WTC11 (cell line): ENCODE data around the gene B4GAT1. TPM values are rescaled to one million over a fixed set of nuclear protein-coding genes. Genes with fewer than 3 reads are reported as not detected.
A peak's percentile ranks its signal among the peaks of the same experiment; 100 is the strongest.

ENCODE experiments used
- ATAC-seq: fragments of 200-7000 bp; cut with Tn5 transposase; 2 replicates; pipeline ENCODE4 v1.10.0; 2021; ENCODE audit warnings: mild to moderate bottlenecking, moderate library complexity
- CTCF ChIA-PET: fragments of 300-600 bp; sonication (Branson Sonifier 250); formaldehyde crosslinking; loops from one replicate; lab custom pipeline; 2021; ENCODE audit warnings: antibody characterized with exemption; lab: Charles Lee
- POLR2A ChIA-PET: fragments of 350-600 bp; sonication (Branson Sonifier 250); formaldehyde crosslinking; loops from one replicate; lab custom pipeline; 2021; ENCODE audit warnings: antibody characterized with exemption; lab: Charles Lee
- DNase-seq: peaks from one replicate; pipeline ENCODE4 v3.0.0; 2021; ENCODE audit warnings: low spot score
- H3K27ac Mint-ChIP-seq: 2 replicates; pipeline ENCODE4 v1.8.0; 2021; ENCODE audit warnings: mixed read lengths
- H3K27me3 Mint-ChIP-seq: 2 replicates; pipeline ENCODE4 v1.8.0; 2021; ENCODE audit warnings: low read depth, mild to moderate bottlenecking, moderate library complexity, mixed read lengths
- H3K36me3 Mint-ChIP-seq: 2 replicates; pipeline ENCODE4 v1.8.0; 2021; ENCODE audit warnings: mixed read lengths
- H3K4me1 Mint-ChIP-seq: 2 replicates; pipeline ENCODE4 v1.8.0; 2022; ENCODE audit warnings: mixed read lengths
- H3K4me3 Mint-ChIP-seq: 2 replicates; pipeline ENCODE4 v1.8.0; 2021; ENCODE audit warnings: mild to moderate bottlenecking, moderate library complexity, mixed read lengths
- H3K9me3 Mint-ChIP-seq: 2 replicates; pipeline ENCODE4 v1.8.0; 2021; ENCODE audit warnings: mixed read lengths
- ATF1 ChIP-seq: sonication (generic); formaldehyde crosslinking; IDR thresholded peaks from 2 replicates; pipeline ENCODE4 v1.8.1; 2023; ENCODE audit warnings: mild to moderate bottlenecking, moderate library complexity, missing genetic modification reagents
- CREB1 ChIP-seq: sonication (generic); formaldehyde crosslinking; IDR thresholded peaks from 2 replicates; pipeline ENCODE4 v1.8.0; 2023; ENCODE audit warnings: mild to moderate bottlenecking, missing genetic modification reagents
- GTF2I ChIP-seq: fragments of 250-450 bp; sonication (Bioruptor Pico); conservative IDR thresholded peaks from 2 replicates; pipeline ENCODE4 v1.4.0; 2021; ENCODE audit warnings: mild to moderate bottlenecking
- NFATC4 ChIP-seq: fragments of 250-450 bp; sonication (Bioruptor Pico); IDR thresholded peaks from 2 replicates; pipeline ENCODE4 v1.9.0; 2021; ENCODE audit warnings: mild to moderate bottlenecking
- OVOL2 ChIP-seq: fragments of 250-450 bp; sonication (Bioruptor Pico); IDR thresholded peaks from 2 replicates; pipeline ENCODE4 v1.9.0; 2021; ENCODE audit warnings: mild to moderate bottlenecking, borderline replicate concordance
- TCF7 ChIP-seq: sonication (generic); formaldehyde crosslinking; IDR thresholded peaks from 2 replicates; pipeline ENCODE4 v1.8.0; 2022; ENCODE audit warnings: mild to moderate bottlenecking, low read depth, missing genetic modification reagents, moderate library complexity
- ZBTB21 ChIP-seq: sonication (generic); formaldehyde crosslinking; IDR thresholded peaks from 2 replicates; pipeline ENCODE4 v1.8.1; 2023; ENCODE audit warnings: mild to moderate bottlenecking, missing genetic modification reagents, borderline replicate concordance
- ZNF219 ChIP-seq: sonication (generic); formaldehyde crosslinking; IDR thresholded peaks from 2 replicates; pipeline ENCODE4 v1.8.0; 2023; ENCODE audit warnings: missing genetic modification reagents, mild to moderate bottlenecking, borderline replicate concordance
- ZNF232 ChIP-seq: sonication (generic); formaldehyde crosslinking; IDR thresholded peaks from 2 replicates; pipeline ENCODE4 v1.8.0; 2022; ENCODE audit warnings: mild to moderate bottlenecking, missing genetic modification reagents
- ZNF317 ChIP-seq: sonication (generic); formaldehyde crosslinking; IDR thresholded peaks from 2 replicates; pipeline ENCODE4 v1.8.1; 2023; ENCODE audit warnings: low read depth, mild to moderate bottlenecking, moderate library complexity, missing genetic modification reagents, borderline replicate concordance
- ZNF416 ChIP-seq: fragments of 250-450 bp; sonication (Bioruptor Pico); IDR thresholded peaks from 2 replicates; pipeline ENCODE4 v1.9.0; 2021; ENCODE audit warnings: mild to moderate bottlenecking, inconsistent platforms
- total RNA-seq: library from RNA; stranded (reverse); gene quantifications from 3 replicates; pipeline ENCODE4 v1.2.3, GENCODE V29; 2021
- TF ChIP-seq, protein P1 (sequence below): sonication (generic); formaldehyde crosslinking; IDR thresholded peaks from 2 replicates; pipeline ENCODE4 v1.8.1; 2022; ENCODE audit warnings: low read depth, missing genetic modification reagents, borderline replicate concordance
- TF ChIP-seq, protein P2 (sequence below): sonication (generic); formaldehyde crosslinking; IDR thresholded peaks from 2 replicates; pipeline ENCODE4 v1.8.0; 2022; ENCODE audit warnings: mild to moderate bottlenecking, missing genetic modification reagents
- TF ChIP-seq, protein P3 (sequence below): sonication (generic); formaldehyde crosslinking; IDR thresholded peaks from 2 replicates; pipeline ENCODE4 v1.8.0; 2023; ENCODE audit warnings: missing genetic modification reagents, mild to moderate bottlenecking, borderline replicate concordance
- TF ChIP-seq, protein P4 (sequence below): sonication (generic); formaldehyde crosslinking; conservative IDR thresholded peaks from 2 replicates; pipeline ENCODE4 v1.8.1; 2023; ENCODE audit warnings: mild to moderate bottlenecking, low read depth, missing genetic modification reagents, moderate library complexity
- TF ChIP-seq, protein P5 (sequence below): fragments of 250-450 bp; sonication (Bioruptor Pico); IDR thresholded peaks from 2 replicates; pipeline ENCODE4 v1.9.0; 2021; ENCODE audit warnings: mild to moderate bottlenecking
- TF ChIP-seq, protein P6 (sequence below): sonication (generic); formaldehyde crosslinking; IDR thresholded peaks from 2 replicates; pipeline ENCODE4 v1.8.1; 2023; ENCODE audit warnings: mild to moderate bottlenecking, missing genetic modification reagents, moderate library complexity
- TF ChIP-seq, protein P7 (sequence below): sonication (generic); formaldehyde crosslinking; IDR thresholded peaks from 2 replicates; pipeline ENCODE4 v1.8.0; 2023; ENCODE audit warnings: mild to moderate bottlenecking, missing genetic modification reagents

B4GAT1 gene
- total RNA-seq, 1 experiment from 2014 or later = 34.1 TPM

DNA sequence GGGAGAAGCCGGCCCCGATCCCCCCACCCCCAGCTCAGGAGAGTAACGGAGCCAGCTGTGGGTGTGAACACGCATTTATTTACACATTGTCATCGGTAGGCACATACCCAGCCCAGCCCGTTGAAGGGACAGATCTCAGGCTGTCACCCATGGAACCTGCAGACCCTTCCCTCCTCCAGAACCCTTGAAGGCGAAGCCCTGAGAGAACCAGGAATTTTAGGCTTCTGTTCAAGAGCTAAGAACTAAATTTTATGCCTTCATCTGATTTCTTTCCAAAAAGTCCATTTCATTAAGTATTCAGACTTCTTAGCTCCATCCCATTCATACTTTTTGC is 2.1 kb downstream of the B4GAT1 start (continued):
- TF ChIP-seq, protein P1, sequence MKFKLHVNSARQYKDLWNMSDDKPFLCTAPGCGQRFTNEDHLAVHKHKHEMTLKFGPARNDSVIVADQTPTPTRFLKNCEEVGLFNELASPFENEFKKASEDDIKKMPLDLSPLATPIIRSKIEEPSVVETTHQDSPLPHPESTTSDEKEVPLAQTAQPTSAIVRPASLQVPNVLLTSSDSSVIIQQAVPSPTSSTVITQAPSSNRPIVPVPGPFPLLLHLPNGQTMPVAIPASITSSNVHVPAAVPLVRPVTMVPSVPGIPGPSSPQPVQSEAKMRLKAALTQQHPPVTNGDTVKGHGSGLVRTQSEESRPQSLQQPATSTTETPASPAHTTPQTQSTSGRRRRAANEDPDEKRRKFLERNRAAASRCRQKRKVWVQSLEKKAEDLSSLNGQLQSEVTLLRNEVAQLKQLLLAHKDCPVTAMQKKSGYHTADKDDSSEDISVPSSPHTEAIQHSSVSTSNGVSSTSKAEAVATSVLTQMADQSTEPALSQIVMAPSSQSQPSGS (CRISPR knock-in tag) = no peak
- TF ChIP-seq, protein P2, sequence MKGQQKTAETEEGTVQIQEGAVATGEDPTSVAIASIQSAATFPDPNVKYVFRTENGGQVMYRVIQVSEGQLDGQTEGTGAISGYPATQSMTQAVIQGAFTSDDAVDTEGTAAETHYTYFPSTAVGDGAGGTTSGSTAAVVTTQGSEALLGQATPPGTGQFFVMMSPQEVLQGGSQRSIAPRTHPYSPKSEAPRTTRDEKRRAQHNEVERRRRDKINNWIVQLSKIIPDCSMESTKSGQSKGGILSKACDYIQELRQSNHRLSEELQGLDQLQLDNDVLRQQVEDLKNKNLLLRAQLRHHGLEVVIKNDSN (CRISPR knock-in tag) = no peak
- TF ChIP-seq ZNF317 (CRISPR knock-in tag) = no peak
- no peak for TF ChIP-seq ATF1 (CRISPR knock-in tag)
- TF ChIP-seq GTF2I (CRISPR knock-in tag) = no peak
- TF ChIP-seq CREB1 (CRISPR knock-in tag) = no peak
- TF ChIP-seq ZNF416 (CRISPR knock-in tag) = no peak
- TF ChIP-seq, protein P3, sequence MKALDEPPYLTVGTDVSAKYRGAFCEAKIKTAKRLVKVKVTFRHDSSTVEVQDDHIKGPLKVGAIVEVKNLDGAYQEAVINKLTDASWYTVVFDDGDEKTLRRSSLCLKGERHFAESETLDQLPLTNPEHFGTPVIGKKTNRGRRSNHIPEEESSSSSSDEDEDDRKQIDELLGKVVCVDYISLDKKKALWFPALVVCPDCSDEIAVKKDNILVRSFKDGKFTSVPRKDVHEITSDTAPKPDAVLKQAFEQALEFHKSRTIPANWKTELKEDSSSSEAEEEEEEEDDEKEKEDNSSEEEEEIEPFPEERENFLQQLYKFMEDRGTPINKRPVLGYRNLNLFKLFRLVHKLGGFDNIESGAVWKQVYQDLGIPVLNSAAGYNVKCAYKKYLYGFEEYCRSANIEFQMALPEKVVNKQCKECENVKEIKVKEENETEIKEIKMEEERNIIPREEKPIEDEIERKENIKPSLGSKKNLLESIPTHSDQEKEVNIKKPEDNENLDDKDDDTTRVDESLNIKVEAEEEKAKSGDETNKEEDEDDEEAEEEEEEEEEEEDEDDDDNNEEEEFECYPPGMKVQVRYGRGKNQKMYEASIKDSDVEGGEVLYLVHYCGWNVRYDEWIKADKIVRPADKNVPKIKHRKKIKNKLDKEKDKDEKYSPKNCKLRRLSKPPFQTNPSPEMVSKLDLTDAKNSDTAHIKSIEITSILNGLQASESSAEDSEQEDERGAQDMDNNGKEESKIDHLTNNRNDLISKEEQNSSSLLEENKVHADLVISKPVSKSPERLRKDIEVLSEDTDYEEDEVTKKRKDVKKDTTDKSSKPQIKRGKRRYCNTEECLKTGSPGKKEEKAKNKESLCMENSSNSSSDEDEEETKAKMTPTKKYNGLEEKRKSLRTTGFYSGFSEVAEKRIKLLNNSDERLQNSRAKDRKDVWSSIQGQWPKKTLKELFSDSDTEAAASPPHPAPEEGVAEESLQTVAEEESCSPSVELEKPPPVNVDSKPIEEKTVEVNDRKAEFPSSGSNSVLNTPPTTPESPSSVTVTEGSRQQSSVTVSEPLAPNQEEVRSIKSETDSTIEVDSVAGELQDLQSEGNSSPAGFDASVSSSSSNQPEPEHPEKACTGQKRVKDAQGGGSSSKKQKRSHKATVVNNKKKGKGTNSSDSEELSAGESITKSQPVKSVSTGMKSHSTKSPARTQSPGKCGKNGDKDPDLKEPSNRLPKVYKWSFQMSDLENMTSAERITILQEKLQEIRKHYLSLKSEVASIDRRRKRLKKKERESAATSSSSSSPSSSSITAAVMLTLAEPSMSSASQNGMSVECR (CRISPR knock-in tag) = no peak
- TF ChIP-seq, protein P4, sequence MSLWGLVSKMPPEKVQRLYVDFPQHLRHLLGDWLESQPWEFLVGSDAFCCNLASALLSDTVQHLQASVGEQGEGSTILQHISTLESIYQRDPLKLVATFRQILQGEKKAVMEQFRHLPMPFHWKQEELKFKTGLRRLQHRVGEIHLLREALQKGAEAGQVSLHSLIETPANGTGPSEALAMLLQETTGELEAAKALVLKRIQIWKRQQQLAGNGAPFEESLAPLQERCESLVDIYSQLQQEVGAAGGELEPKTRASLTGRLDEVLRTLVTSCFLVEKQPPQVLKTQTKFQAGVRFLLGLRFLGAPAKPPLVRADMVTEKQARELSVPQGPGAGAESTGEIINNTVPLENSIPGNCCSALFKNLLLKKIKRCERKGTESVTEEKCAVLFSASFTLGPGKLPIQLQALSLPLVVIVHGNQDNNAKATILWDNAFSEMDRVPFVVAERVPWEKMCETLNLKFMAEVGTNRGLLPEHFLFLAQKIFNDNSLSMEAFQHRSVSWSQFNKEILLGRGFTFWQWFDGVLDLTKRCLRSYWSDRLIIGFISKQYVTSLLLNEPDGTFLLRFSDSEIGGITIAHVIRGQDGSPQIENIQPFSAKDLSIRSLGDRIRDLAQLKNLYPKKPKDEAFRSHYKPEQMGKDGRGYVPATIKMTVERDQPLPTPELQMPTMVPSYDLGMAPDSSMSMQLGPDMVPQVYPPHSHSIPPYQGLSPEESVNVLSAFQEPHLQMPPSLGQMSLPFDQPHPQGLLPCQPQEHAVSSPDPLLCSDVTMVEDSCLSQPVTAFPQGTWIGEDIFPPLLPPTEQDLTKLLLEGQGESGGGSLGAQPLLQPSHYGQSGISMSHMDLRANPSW (CRISPR knock-in tag) = no peak
- TF ChIP-seq ZNF232 (CRISPR knock-in tag) = no peak

DNA sequence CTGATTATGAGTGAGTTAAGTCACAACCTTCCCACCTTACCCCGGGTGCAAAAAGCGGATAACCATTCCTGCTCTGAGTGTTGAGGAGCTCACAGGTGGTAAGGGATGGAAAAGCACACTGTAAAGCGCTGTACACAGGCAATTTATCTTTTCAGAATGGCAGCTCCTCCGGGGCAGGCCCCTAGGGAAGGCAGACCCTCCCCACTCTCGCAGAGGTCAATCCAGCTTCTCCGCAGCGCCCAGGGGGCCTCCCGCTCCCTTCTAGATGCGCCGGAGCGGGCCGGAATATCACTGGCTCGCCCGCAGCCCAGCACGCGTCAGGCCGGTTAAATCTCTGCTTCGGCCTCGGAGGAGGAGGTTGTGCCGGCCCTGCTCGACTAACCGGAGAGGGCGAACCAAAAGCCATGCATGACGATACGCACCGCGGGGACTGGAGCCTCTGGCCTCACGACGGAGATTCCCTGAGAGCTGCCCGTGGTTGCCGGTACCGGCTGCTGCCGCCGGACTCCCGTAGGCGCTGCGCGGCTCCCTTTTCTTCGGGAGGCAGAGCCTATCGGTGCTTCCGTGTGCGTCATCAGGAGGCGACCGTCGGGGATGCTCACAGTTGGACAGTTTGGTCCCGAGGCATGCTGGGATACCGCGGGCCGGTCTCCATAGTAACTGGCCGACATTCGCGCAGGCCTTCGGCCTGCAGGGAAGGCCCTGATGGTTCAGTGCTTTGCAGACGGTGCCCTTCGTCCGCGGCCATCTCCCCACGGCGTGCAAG is 2.7 kb downstream of the B4GAT1 start, which contains the start of gene BRMS1:
Gene BRMS1 (minus strand): TSS at position 555 of the 766 bp plus-strand sequence. CDS start 2,870 bp downstream, outside the sequence.
- peak; percentile 98 for DNase-seq
- CTCF ChIA-PET = interaction anchor here (0.6 to 2.9 kb wide), 11 partner anchors 9 to 107 kb away, joined by 3 to 20 read pairs (median 6); partner anchors contain the start of gene RIN1
- Mint-ChIP-seq H3K27ac (peak within 1 kb of the TSS; percentile 95), H3K36me3 (peaks cover 10% of the 10 kb centered on the region), H3K4me3 (peak within 1 kb of the TSS; percentile 96), H3K4me1 (peaks cover 26% of the 10 kb centered on the region), H3K9me3 (no peaks in the 10 kb centered on the region), H3K27me3 (peaks cover 4% of the 10 kb centered on the region; the same call in 1 of the 2 replicates)
- POLR2A ChIA-PET = interaction anchor here (0.6 to 1.6 kb wide), 4 partner anchors 9 to 32 kb away, joined by 3 to 6 read pairs (median 3); partner anchors contain the start of genes RIN1 and SLC29A2
- ATAC-seq = peak; percentile 53
- TF ChIP-seq TCF7 (no peak), OVOL2 (CRISPR knock-in tag) (no peak), ZBTB21 (CRISPR knock-in tag) (0 out of 2 replicates have a peak, but pooled peaks have one; percentile 74), ZNF219 (0 out of 2 replicates have a peak, but pooled peaks have one; percentile 62), NFATC4 (no peak)
- TF ChIP-seq, protein P5, sequence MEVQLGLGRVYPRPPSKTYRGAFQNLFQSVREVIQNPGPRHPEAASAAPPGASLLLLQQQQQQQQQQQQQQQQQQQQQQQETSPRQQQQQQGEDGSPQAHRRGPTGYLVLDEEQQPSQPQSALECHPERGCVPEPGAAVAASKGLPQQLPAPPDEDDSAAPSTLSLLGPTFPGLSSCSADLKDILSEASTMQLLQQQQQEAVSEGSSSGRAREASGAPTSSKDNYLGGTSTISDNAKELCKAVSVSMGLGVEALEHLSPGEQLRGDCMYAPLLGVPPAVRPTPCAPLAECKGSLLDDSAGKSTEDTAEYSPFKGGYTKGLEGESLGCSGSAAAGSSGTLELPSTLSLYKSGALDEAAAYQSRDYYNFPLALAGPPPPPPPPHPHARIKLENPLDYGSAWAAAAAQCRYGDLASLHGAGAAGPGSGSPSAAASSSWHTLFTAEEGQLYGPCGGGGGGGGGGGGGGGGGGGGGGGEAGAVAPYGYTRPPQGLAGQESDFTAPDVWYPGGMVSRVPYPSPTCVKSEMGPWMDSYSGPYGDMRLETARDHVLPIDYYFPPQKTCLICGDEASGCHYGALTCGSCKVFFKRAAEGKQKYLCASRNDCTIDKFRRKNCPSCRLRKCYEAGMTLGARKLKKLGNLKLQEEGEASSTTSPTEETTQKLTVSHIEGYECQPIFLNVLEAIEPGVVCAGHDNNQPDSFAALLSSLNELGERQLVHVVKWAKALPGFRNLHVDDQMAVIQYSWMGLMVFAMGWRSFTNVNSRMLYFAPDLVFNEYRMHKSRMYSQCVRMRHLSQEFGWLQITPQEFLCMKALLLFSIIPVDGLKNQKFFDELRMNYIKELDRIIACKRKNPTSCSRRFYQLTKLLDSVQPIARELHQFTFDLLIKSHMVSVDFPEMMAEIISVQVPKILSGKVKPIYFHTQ (CRISPR knock-in tag) = no peak
- TF ChIP-seq, protein P6, sequence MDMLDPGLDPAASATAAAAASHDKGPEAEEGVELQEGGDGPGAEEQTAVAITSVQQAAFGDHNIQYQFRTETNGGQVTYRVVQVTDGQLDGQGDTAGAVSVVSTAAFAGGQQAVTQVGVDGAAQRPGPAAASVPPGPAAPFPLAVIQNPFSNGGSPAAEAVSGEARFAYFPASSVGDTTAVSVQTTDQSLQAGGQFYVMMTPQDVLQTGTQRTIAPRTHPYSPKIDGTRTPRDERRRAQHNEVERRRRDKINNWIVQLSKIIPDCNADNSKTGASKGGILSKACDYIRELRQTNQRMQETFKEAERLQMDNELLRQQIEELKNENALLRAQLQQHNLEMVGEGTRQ (CRISPR knock-in tag) = no peak
- TF ChIP-seq, protein P7, sequence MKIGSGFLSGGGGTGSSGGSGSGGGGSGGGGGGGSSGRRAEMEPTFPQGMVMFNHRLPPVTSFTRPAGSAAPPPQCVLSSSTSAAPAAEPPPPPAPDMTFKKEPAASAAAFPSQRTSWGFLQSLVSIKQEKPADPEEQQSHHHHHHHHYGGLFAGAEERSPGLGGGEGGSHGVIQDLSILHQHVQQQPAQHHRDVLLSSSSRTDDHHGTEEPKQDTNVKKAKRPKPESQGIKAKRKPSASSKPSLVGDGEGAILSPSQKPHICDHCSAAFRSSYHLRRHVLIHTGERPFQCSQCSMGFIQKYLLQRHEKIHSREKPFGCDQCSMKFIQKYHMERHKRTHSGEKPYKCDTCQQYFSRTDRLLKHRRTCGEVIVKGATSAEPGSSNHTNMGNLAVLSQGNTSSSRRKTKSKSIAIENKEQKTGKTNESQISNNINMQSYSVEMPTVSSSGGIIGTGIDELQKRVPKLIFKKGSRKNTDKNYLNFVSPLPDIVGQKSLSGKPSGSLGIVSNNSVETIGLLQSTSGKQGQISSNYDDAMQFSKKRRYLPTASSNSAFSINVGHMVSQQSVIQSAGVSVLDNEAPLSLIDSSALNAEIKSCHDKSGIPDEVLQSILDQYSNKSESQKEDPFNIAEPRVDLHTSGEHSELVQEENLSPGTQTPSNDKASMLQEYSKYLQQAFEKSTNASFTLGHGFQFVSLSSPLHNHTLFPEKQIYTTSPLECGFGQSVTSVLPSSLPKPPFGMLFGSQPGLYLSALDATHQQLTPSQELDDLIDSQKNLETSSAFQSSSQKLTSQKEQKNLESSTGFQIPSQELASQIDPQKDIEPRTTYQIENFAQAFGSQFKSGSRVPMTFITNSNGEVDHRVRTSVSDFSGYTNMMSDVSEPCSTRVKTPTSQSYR = 0 out of 2 replicates have a peak, but pooled peaks have one; percentile 14
